Activated CD8-positive, alpha-beta memory T cell treated with anti-CD3 and anti-CD28 coated beads, Interleukin-2, amount 50 U/mL, for 4 hours (primary cell): Measurements from ENCODE around the gene ARHGEF1.

Experiments used
- DNase-seq: peaks from one replicate; pipeline ENCODE4 v3.0.0-alpha.2; 2020

The ARHGEF1 gene

DNA sequence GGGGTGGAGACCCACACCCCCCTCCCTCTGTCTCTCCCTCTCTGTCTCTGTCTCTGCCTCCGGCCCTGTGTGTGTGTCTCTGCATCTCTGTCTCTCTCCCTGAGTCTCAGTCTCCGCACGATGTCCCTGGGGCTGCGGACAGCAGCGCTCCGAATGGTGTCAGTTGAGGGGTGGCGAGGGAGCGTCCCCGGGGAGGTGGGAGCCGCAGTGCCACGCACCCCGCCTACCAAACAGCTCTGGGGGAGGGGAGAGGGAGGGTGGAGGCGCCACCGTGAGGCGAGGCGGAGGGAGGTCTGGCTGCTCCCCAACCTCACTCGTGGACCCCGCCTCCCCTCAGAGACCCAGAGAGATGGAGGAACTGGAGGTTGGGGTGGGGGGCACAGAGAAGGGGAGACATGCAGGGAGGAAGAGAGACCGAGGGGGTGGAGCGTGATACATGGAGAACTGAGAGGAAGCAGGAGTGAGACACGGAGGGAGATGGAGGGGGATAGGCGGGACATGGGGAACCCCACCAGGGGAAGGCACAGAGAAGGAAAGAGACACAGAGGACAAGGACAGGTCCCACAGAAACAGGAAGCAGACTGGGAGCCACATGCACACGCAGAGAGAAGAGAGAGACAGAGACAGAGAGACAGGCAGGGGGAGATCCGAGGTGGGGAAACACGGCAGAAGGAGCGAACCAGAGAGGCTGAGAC, 38.0 kb downstream of the ARHGEF1 start:
- DNase-seq: no peak

- no peak for DNase-seq
Observed at GRCh38 chr19:41921577-41922576, 38.9 kb downstream of the ARHGEF1 start.

GRCh38 chr19:41922585-41922984, 39.6 kb downstream of the ARHGEF1 start:
- DNase-seq: no peak

GRCh38 chr19:41923045-41923788, 40.2 kb downstream of the ARHGEF1 start:
- no peak for DNase-seq

DNA sequence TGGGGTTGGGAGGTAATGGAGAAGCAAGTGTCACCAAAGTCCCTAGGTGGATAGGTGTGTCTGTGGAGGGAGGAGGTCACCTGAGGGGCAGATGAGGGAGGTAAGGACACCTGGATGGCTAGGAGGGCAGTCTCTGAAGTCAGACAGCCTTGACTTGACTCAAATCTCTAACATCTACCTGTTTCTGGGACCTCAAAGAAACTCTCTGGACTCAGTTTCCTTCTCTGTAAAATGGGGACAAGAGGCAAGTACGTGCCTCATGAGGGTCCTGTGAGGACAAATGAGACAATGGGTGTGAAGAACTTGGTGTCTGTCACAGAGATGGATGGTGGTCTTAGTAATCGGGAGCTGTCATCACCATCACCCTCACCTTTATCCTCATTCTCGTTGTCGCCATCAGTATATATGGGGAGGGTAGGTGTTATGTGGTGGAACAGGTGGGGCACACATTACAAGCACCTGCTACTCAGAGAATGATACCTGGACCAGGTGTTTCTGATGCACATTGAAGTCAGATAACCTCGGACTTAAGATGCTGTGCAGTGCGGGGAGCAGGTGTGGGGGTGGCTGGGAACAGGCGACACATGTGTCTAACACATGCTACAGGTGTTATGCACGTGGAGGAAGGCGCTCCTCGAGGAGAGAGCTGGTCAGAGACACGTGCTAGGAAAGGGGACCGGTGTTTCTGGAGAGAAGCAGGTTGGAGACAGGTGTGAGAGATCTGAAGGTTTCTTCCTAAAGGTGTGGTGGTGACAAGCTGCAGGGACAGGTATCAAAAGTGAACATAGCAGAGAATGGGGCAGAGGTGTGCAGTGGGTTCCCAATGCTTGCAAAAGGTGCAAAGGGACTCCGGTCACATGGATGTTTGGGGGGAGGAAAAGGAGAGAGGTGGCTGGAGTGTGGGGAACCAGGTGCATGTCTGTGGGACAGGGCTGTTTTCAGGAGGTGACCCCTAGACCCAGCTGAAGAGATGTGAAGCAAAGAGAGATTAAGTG, 41.5 kb downstream of the ARHGEF1 start:
- DNase-seq: no peak

GRCh38 chr19:41925208-41926003, 42.4 kb downstream of the ARHGEF1 start:
- DNase-seq: no peak

GRCh38 chr19:41926028-41926762, 43.2 kb downstream of the ARHGEF1 start:
- DNase-seq: no peak

- no peak for DNase-seq
Observed at GRCh38 chr19:41926763-41927496, 43.9 kb downstream of the ARHGEF1 start.

- DNase-seq: peak; percentile 57
Observed at GRCh38 chr19:41927497-41928192, 44.7 kb downstream of the ARHGEF1 start.

GRCh38 chr19:41928221-41928683, 45.3 kb downstream of the ARHGEF1 start, which contains the start of gene ERFL:
Gene ERFL, minus strand, starts transcription at chr19:41928449. Its CDS starts 15,530 bp downstream, at chr19:41912919.
- peak; percentile 52 for DNase-seq

DNA sequence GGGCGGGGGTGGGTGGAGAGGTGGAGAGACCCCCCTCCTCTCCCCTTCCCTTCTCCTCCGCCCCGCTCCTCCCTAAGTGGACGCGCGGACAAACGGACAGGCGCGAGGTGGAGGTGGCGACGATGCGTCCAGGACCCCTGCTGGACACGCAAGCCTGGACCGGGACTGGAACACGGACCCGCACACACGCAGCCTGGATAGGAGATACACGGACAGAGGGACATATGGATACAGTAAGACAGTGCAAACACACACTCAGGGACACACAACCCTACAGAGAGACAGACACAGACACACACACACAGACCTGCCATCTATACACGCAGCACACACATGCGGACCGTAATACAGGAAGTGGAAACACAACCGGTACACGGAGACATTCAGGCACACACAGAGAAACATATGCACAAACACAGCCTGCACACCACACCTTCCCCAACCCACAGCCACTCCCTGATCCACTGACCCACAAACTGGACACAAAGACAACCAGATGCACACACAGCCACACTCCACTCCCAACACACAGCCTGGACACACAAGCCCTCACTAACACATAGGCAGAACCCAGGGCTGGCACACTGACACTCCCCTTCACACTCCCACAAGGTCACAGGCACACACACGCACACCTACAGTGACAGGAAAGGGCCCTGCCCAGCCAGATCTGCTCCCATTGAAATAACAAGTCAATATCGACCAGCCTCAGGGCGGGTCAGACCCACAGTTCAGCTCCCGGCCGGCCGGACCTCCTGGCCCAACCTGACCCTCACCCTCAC, 46.0 kb downstream of the ARHGEF1 start:
- no peak for DNase-seq

GRCh38 chr19:41929536-41930071, 46.6 kb downstream of the ARHGEF1 start:
- peak; percentile 16 for DNase-seq

DNA sequence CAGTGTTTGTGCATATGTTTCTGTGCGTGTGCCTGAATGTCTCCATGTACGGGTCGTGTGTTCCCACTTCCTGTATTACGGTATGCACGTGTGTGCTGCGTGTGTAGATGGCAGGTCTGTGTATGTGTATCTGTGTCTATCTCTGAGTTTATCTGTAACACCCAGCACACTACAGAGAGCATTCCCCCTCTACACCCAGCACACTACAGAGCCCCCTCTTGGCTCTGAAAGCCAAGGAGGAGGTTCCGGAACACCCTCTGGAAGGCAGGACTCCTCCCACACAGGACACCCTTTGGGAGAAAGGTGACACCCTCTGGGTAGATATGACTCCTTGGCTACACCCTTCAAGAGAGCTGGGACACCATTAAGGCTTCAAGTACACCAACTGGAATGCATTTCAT, 47.3 kb downstream of the ARHGEF1 start:
- DNase-seq: peak; percentile 14

DNA sequence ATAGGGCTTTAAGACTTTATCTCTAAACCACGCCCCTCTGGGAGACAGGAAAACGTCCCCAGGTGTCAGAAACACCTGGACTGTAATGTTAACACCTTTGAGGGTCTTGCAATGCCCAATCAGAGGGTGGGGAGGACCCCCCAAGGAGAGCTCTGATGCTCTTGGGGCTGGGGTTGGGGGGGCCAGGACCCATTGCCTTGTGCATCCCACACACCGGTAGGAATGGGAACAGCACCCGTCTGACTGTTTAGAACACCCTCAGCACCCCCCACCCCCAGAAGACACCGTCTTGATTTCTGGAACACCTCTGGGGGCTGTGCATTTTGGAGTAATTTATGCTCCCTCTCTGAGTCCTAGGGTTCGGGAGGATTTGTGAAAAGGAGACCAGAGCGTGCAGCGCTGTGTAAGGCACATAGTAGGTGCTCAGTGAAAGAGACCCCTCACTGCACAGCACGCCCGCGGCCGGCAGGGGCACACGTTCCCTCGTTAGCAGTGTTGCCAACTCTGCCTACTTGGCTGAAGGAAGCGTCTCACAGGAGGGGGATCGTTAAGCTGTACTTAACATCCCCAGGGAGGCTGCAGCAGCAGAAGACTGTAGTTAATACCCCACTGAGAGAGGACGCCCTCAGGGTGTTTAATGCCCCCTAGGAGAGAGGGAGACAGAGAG, 48.1 kb downstream of the ARHGEF1 start:
- no peak for DNase-seq

DNA sequence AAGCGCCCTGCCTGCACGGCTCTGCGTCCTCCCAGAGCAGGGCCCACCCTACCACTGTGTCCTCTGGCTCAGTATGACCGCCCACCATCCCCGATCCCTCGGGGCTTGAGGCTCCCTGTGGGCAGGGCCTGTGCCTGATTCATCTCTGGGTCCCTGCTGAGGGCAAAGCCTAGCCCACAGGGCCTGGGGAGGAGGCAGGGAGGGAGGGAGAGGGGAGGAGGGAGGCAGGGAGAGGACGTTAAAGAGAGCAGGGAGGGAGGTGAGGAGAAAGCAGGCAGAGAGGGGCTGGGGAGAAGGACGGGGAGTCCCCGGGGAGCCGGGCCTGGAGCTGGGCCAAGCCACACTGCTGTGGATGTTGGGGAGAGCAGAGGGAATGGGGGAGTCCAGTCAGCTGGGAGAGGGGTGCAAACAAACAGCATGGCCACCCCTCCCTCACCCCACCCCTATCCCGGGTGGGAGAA, 49.3 kb downstream of the ARHGEF1 start:
- no peak for DNase-seq

DNA sequence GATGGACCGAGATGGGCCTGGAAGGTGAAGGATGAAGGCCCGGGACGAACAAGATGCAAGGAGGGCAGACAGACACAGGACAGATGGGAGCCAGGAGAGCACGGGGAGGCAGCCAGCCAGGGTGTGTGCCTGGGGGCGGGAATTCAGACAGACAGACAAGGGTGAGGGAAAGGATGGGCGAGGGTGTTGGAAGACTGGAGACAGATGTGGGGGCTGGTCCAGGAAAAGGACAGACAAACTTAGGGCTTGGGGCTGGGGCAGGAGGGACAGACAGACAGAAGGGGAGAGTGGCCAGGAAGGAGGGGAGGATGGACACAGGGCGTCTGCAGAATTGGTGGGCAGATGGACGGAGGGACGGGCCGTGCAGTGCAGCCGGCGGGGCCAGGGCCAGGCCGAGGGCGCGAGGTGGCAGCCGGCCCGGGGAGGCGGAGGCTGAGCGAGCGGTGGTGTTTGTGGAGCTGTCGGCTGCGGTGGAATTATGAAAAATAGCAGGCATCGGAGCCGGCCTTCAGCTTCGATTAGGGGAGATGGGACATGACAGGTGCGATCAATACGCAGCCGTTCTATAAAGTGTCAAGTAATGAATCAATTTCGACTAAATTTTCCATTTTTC, 49.8 kb downstream of the ARHGEF1 start:
- DNase-seq: no peak
